ENCODE measurements around the gene TMEM212.

GRCh38 chr3:171883893-171884279 lies 40.7 kb downstream of the TMEM212 start:
- TF ChIP-seq CTCF (IDR thresholded peaks at IDR 0.05) (no peak), POLR2A (IDR thresholded peaks at IDR 0.05; ENCODE audit: low read depth) (no peak), POLR2AphosphoS5 (IDR thresholded peaks at IDR 0.05) (no peak), EP300 (IDR thresholded peaks at IDR 0.05) (no peak)
